Measurements from ENCODE around the gene USP14. TPM values are rescaled to one million over a fixed set of nuclear protein-coding genes. Genes with fewer than 3 reads are reported as not detected.

USP14 gene
- total RNA-seq, 2 donors from 2014 or later: 42.6 to 47.2 TPM

- ATAC-seq: no peak
- no peak for DNase-seq
- intact Hi-C loops (cut with DNase I): no loop called here
These were observed 57.2 kb downstream of the USP14 start for GRCh38 chr18:215448-216010.

- peak in 1 of 2 donors; percentile 16 for ATAC-seq
- intact Hi-C loops (cut with DNase I): no loop called here
- DNase-seq: no peak
These were observed 59.4 kb downstream of the USP14 start for GRCh38 chr18:217532-218336.

DNA sequence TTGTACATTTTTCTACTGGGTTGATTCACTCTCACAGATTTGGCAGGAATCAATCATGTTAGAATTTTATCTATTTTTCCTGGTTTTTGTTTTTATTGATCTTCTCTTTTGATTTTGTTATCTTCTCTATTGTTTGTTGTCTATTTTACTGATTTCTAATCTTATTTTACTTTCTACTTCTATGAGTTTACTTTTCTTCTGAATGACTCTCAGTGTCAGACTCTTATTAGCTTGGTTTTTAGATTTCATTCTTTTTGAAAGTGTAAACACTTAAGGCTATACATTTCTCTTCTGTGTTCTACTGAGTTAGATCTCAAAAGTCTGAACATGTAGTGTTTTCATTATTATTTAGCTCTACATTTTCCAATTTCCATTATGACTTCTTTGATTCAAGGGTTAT is 62.4 kb downstream of the USP14 start:
- intact Hi-C loops (cut with DNase I): no loop called here
- no peak for DNase-seq
- ATAC-seq: no peak

GRCh38 chr18:225745-226144 is 67.4 kb downstream of the USP14 start:
- intact Hi-C loops (cut with DNase I): no loop called here
- DNase-seq: no peak
- ATAC-seq: no peak

DNA sequence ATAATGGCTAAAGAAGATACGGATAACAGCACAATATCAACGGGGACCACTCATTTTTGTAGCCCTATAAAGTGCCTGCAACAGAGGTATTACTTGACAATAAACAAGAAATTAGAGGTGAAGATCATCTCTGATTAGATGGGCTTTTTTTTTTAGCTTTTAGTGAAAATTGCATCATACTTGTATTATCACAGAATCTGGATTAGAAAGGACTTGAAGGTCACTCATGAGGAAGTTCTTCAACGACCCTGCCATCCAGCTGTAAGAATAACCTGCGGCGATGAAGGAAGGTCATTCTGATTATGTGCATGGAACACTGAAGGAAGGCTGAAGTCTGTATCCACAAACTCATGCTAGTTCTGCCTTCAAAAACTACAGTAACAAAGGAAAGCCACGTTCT is 69.0 kb downstream of the USP14 start:
- ATAC-seq (no peak), DNase-seq (no peak)
- intact Hi-C loops (cut with DNase I): no loop called here

DNA sequence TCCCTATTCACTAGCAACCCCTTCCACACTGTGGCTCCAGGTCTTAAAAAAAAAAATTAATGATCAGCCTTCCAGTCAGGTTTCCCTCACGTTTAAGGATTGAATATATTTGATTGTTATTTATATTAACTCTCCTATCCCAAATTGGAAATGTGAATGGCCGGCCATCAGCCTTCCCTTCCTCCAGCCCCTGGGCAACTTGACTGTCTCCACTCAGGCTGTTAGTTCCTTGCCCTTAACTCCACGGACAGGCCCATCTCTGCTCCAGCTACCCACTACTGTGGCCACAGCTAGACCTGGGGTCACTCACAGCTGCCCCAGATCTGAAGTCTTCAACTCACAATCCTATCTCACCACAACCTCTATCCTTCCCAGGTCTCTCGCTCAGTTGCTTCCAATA is 69.5 kb downstream of the USP14 start:
- DNase-seq (no peak), ATAC-seq (no peak)
- intact Hi-C loops (cut with DNase I): no loop called here

DNA sequence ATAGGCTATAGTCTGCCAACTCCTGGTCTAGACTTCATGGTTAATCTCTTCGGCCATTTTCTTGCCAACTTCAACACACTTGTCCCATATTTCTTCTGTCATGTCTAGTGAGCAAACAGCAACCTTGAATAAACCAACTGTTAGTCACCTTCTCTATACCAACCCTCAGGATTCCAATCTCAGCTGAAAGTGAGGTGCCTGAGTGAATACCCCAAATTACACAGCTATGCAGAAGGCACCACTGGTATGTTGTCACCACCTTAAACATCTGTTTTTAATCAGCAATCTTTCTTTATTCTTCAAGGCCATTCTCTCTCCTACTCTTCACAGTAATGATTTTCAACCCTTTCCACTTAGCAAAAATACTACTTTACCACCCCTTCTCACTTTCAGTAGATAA is 70.2 kb downstream of the USP14 start:
- DNase-seq (no peak), ATAC-seq (no peak)
- intact Hi-C loops (cut with DNase I): no loop called here

DNA sequence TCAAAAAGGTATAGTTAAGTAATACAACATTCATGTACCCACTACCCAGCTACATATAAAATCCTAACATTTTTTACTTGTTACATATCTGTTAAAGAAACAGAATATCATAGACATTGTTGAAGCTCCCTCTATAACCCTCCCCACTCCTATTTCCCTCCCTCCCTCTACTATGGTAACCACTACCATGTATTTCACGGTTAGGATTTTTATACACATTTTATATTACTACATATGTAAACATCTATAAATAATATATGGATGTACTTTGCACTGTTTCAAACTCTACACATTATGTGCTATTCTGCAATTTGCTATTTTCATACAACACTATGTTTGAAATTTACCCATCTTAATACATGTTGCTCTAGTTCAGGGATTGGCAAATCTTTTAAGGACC is 73.2 kb downstream of the USP14 start:
- DNase-seq: no peak
- intact Hi-C loops (cut with DNase I): no loop called here
- ATAC-seq: no peak

DNA sequence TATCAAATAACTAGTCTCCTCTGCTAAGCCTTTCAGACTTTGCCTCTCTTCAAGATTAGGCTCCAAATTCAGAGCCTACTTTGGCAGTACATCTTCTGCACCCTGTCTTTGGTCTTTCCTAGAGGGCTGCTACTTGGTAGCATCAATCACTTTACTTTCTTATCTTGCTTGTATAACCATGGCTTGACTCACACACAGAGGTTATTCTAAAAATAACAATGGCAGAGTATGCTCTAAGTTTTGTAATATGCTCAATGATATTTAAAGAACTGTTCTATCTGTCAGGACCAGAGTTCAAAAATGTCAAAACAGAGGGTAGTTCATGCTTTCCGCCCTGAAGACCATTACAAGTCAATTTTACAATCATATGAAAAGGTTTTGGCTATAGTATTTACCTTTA is 81.8 kb downstream of the USP14 start:
- peak; percentile 67 to 92 for ATAC-seq
- intact Hi-C loops (cut with DNase I): no loop called here
- DNase-seq: no peak

DNA sequence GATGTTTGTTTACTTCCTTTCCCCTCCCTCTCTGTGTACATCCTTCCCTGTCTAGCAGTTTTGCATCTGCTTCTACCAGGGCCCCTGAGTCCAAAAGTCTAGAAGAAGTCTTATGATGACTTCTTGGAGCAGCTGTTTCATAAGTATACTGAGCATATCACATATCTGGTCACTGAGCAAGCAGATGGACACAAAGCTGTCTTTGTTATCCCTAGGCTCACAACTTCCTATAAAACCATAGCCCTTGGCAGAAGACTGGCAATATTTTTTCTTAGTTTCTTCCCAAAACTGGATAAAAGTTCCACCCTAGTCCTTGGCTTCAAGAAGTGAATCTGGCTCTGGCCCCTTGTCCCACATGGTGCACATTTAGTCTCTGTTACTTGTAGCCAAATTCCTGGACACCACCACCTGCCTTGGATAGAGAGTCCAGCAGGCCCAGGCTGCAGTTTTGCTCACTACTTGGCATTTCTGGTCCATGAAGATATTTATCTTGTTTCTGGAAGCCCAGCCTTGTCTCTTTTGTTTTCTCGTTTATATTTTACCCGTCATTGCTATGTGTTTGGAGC is 87.0 kb downstream of the USP14 start:
- intact Hi-C loops (cut with DNase I): no loop called here
- DNase-seq (no peak), ATAC-seq (peak in 1 of 2 donors; percentile 70)

- no peak for ATAC-seq
- no peak for DNase-seq
- intact Hi-C loops (cut with DNase I): no loop called here
These were observed 89.7 kb downstream of the USP14 start for GRCh38 chr18:248053-248452.

DNA sequence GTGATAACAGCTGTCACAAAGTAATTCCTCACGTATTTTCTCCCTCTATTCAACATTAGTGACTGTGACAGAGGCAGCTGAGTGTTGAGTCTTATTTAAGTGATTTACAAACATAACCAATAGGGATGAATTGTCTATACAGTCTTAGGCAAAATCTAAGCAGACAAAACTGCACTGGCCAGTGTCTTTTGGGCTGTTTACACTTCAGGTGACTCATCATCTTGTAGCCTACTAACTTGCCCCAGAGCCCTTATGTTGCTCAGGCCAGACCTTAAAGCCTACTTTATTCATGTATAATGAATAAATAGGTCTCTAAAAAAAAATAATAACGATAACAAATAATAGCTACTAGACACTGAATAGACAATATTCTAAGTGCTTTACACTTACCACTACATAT is 92.3 kb downstream of the USP14 start:
- intact Hi-C loops (cut with DNase I): no loop called here
- ATAC-seq: no peak
- DNase-seq: no peak

GRCh38 chr18:251572-251971 is 93.2 kb downstream of the USP14 start:
- intact Hi-C loops (cut with DNase I): no loop called here
- DNase-seq: no peak
- no peak for ATAC-seq

DNA sequence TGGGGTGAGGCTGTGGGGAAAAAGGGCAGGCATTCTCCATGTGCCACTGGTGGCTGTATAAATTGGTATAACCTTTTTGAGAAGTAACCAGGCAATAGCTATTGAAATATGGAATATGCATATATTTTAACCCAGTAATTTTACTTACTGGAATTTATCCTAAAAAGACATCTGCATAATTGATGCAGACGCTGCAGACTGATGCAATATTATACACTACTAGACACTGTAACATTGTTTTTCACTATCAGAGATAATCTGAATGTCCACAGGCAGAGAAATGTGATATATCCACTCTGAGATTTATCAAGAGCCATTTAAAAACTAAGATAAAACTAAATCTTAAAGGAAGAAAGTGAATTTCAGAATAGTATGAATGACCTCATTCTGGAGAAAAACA is 94.8 kb downstream of the USP14 start:
- intact Hi-C loops (cut with DNase I): no loop called here
- ATAC-seq (no peak), DNase-seq (no peak)

DNA sequence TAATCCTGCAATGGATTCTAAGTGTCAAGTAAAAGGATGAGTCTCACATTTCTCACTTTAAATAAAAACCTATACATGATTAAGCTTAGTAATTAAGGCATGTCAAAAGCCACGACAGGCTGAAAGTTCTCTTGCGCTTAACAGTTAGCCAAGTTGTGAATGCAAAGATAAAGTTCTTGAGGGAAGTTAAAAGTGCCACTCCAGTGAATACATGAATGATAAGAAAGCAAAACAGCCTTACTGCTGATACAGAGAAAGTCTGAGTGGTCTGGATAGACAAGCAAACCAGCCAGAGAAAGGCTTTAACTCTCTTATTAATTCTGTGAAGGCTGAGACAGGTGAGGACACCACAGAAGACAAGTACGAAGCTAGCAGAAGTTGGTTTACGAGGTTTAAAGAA is 96.8 kb downstream of the USP14 start:
- DNase-seq (no peak), ATAC-seq (no peak)
- intact Hi-C loops (cut with DNase I): no loop called here

- intact Hi-C loops (cut with DNase I): no loop called here
These were observed 102.2 kb downstream of the USP14 start for GRCh38 chr18:260547-260946.

DNA sequence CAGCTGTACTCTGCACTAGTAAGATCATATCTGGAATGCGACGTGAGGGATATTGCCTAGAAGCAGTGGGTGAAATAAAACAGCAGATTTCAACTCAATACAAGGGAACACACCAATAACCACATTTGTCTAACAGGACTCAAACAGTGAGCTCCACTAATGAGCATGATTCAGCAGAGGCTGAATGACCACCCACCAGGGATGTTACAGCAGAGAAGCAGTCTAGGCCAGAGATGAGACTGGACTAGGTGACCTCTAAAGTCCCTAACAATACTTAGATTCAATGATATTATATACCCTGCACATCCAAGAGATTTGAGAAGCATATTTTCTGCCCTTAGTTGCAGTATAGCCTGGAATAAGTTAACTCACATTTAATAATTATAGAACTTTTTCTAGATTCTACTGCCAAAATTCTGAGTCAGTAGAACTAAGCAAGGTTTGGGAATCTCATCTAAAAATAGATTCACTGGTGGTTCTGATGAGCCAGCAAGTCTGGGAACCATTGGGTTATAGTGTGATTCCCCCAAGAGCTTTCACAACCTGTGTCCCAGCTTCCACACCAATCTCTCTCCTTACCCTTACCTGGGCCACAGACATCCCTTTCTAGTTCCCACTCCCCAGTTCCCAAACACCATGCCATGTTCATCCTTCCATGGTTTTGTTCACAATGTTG is 103.2 kb downstream of the USP14 start:
- ATAC-seq (no peak), DNase-seq (no peak)
- intact Hi-C loops (cut with DNase I): no loop called here

More at GRCh38 chr18:260547-260946, 102.2 kb downstream of the USP14 start:
- ATAC-seq (no peak), DNase-seq (no peak)

All from left cardiac atrium (tissue), 4 donors.